HK-2 (cell line): ENCODE results near the gene B3GALT4.
"Not testable (repeated sequence)": the region's sequence is repeated elsewhere in the genome, so short reads cannot be mapped to it uniquely, and the experiment has no call there.

Experiments used
- DNase-seq: peaks from one replicate; pipeline ENCODE4 v3.0.0-alpha.2; 2018; ENCODE audit not compliant: unreplicated experiment

B3GALT4 gene

DNA sequence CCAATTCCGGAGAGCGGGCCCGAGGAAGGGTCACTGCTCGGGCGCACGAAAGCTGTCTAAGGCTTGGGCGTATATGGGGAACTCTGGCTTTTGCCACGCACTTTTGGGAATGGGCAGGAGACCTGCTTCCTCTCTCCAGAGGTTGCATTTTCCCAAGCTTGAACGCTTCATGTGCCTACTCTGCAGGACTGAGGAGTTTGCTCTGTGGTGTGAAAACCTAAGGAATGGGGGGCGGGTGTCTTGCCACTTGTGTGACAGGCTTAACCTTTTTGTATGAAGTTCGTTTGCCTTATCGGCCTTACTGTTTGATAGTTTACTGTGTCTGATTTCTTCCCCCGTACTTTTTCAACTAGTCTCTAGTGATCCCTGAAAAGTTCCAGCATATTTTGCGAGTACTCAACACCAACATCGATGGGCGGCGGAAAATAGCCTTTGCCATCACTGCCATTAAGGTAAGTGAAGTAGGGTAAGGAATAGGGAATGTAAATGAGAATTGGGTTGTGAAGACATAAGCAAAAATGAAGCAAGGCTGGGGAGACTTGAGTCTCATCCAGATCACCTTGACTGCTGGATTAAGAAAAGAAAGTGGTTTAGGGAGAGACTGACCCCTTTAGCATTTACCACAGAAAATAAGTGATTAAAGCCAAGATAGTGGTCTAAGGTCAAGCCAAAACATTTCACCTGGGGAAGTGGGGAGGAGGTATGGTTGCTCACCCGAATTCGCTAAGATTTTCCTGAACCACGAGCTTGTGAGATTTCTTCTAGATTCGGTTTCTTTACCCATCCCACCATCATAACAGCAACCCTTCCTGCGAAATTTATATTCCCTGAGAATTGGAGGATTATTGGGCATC is 4.4 kb upstream of the B3GALT4 start:
- no peak for DNase-seq

DNA sequence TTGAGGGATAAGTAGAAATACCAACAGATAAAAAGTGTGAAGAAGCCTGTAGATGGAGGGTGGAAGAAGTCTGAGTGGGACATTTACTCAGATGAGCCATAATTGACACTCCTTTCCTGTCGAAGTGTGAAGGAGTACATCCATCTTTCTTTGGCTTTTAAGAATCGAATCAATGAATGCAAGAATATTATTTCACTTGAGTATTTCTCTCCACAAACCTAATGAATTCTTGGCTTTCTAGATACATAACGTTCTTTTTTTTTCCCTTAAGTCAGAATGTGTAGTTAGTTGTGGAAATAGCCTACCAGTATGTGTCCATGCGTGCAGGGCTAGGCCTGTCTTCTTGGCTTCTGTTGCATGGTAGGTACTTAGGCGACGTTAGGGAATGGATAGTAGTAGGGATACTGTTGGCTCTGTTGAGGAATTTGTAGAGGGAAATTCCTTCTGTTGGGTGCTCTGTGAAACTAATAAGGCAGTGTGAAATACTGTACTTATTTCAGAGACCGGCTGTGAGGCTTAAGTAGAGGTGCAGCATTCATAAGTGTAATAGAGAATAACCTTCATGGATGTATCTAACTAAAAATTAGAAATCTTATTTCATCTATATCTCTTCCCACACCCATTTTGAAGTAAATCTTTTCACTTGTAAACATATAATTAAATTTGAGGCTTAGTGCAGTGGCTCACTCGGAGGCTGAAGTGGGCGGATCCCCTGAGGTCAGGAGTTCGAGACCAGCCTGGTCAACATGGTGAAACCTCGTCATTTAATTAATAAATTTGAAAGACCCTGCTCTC is 3.6 kb upstream of the B3GALT4 start:
- DNase-seq, result no peak

- no peak for DNase-seq
These were observed 2.7 kb upstream of the B3GALT4 start for GRCh38 chr6:33273924-33274902.

DNA sequence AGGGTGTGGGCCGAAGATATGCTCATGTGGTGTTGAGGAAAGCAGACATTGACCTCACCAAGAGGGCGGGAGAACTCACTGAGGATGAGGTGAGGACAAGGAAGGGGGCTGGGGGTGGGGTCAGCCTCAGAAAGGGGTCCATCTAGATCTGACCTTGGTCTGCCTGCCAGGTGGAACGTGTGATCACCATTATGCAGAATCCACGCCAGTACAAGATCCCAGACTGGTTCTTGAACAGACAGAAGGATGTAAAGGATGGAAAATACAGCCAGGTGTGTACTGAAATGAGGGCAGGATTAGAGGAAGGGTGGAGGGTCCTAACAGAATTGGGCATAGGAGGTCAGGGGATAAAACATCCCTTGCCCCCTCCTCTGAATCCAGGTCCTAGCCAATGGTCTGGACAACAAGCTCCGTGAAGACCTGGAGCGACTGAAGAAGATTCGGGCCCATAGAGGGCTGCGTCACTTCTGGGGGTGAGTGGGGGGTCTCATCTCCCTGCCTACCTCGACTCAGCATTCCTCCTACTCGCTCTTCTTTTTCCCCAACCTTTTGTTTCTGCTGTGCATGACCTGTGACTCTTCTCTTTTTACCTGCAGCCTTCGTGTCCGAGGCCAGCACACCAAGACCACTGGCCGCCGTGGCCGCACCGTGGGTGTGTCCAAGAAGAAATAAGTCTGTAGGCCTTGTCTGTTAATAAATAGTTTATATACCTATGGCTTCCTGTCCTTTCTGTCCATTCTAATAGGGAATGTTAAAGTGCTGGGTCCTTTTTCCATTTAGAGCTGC is 935 bp upstream of the B3GALT4 start:
- DNase-seq, result not testable (repeated sequence)

DNA sequence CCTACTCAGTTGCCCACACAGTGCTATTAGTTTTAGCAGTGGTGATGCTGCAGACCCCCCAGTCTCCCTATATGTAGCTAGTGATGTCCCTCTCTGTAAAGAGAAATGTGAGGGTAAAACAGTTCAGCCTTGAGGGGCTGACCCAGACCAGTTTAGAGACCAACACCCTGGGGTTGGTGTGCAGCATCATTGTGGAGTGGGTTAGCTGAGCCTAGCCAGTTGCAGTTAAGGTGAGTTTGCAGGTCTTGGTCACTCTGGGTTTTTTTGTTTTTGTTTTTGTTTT is 401 bp upstream of the B3GALT4 start:
- no peak for DNase-seq

DNA sequence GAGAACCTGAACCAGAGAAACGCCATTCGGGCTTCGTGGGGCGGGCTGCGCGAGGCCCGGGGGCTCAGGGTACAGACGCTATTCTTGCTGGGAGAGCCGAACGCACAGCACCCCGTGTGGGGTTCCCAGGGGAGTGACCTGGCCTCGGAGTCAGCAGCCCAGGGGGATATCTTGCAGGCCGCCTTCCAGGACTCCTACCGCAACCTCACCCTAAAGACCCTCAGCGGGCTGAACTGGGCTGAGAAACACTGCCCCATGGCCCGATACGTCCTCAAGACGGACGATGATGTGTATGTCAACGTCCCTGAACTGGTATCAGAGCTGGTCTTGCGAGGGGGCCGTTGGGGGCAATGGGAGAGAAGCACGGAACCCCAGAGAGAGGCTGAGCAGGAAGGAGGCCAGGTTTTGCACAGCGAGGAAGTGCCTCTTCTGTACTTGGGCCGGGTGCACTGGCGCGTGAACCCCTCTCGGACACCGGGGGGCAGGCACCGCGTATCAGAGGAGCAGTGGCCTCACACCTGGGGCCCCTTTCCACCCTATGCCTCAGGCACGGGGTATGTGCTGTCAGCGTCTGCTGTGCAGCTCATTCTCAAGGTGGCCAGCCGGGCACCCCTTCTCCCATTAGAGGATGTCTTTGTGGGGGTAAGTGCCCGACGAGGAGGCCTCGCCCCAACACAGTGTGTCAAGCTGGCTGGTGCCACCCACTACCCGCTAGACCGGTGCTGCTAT is 904 bp downstream of the B3GALT4 start:
- DNase-seq, result peak; percentile 46

DNA sequence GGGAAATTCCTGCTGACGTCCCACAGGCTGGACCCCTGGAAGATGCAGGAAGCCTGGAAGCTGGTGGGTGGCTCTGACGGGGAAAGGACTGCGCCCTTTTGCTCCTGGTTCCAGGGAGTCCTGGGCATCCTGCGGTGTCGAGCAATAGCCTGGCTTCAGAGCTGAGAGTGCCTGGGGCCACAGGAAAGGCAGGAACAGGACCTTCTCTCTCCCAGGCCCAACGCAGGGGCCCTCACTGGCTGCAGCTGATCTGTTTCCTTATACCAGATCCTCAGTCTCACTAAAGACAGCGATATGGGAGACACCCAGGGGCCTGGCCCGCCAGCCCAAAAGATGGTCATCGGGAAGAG is 1.4 kb downstream of the B3GALT4 start:
- DNase-seq, result no peak

DNA sequence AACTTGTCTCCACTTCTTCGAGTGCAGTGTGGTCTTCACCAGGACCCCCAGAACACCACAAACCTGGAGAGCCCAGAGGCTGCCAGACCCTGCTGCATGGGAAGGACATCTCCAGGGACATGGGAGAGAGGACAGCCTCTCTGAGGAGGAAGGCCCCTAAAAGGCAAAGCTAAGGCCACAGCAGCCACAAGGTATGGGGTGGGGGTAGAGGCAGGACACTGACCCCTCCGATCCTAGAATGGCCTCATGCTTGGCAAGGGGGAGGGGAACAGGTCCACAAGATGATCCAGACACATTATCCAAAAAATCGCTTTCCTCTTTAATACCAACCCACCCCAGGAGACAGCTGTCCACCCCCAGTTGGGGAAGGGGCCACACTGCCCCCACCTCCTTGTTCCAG is 1.9 kb downstream of the B3GALT4 start:
- no peak for DNase-seq

DNA sequence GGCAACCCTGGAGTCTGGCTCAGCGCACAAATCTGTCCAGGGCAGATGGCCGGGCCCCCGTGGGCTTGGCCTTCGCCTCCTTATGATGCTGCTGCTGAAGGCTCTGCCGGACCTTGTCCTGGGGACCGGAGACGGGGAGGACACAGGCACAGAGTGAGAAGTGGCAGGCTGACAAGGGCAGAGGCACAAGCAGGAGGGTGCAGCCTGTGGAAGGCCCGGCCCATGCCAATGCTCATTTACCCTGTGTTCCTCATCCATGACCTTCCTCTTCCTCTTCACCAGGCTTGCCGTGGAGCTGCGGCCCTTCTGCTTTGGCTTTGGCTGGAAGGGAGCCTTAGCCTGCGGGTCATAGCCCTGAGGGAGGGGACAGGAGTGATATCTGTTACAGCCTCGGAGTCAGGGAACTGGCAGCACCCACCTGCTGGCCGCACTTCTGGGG is 2.4 kb downstream of the B3GALT4 start:
- DNase-seq, result no peak

DNA sequence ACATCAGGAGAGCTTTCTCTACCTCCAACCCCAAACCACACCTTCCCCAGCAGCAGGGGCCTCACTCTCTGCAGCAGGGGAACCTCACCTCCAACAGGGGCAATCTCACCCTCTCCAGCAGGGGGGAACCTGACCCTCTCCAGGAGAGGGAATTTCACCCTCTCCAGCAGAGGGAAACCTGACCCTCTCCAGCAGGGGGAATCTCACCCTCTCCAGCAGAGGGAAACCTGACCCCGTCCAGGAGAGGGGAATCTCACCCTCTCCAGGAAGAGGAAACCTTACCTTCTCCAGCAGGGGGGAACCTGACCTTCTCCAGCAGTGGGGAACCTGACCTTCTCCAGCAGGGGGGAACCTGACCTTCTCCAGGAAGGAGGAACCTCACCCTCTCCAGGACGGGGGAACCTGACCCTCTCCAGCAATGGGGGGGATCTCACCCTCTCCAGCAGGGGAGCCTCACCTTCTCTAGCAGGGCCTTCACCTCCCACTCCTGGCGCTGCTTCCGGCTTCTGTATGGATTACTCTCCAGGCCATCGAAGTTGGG is 3.1 kb downstream of the B3GALT4 start:
- DNase-seq, result peak; percentile 65

DNA sequence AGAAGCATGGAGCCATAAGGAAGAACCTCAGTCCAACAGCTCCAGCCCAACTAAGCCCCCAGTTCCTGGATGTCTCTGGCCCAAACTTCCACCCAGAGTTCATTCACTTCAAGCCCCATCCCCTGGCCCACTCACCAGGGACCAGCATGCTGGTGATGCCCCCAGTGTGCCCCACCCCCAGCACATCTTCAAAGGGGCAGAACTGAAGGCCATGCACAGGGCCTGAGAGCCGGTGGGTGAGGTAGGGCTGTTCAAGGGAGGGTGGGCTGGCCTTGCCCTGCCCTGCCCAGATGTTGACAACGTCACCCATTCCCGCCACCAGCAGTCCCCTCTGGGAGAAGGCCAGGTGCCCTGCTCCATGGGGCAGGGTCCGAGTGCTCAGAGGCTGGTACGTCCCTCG is 3.6 kb downstream of the B3GALT4 start:
- DNase-seq, result no peak

- not testable (repeated sequence) for DNase-seq
These were observed 8.3 kb downstream of the B3GALT4 start for GRCh38 chr6:33285214-33285613.

- no peak for DNase-seq
These were observed 10.3 kb downstream of the B3GALT4 start for GRCh38 chr6:33286946-33287914.

- DNase-seq, result no peak
These were observed 11.4 kb downstream of the B3GALT4 start for GRCh38 chr6:33288141-33288920.

GRCh38 chr6:33288921-33289783 is 12.2 kb downstream of the B3GALT4 start, which contains the start of the genes PFDN6 and WDR46:
Gene PFDN6 (plus strand): TSS chr6:33289601. CDS start chr6:33289857, 256 bp downstream.
Gene WDR46 (minus strand): TSS chr6:33289239. CDS start chr6:33289170, 69 bp downstream.
- DNase-seq, result peak; percentile 78

DNA sequence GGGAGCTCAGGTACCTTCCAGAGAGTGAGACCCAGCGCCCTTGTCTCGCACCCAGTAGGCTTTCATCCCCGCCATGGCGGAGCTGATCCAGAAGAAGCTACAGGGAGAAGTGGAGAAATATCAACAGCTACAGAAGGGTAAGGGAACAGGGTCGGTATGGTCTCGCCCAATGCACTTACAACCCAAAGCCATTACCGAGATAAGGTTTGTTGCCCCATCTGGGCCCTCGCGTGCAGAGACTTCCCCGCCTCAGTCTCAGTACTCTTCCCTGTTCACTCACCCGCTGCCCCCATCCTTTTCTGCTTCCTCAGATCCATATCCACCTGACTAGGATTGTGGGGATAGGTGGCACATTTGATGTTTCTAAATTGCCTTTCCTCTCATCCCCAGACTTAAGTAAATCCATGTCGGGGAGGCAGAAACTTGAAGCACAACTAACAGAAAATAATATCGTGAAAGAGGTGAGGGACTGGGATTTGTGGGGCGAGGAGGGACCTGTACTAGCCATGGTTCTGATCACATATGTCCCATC is 12.9 kb downstream of the B3GALT4 start:
- DNase-seq, result no peak

DNA sequence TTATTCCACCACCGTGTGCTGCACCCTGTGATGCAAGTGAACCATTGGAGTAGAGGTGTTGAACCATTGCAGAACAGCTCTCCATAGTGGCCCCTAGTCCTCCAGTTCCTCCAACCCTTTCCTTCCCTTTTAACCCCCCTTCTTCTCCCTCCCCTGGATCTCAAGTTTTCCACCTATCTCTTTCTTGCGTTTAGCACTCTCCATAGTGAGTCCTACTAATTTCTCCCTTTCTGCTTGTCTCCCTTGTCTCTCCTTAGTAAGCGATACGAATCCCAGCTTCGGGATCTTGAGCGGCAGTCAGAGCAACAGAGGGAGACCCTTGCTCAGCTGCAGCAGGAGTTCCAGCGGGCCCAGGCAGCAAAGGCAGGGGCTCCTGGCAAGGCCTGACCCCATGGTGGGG is 13.5 kb downstream of the B3GALT4 start:
- DNase-seq, result no peak
